ENCODE results near the gene NUDT1. TPM values are rescaled to one million over a fixed set of nuclear protein-coding genes. Genes with fewer than 3 reads are reported as not detected.

The NUDT1 gene
- total RNA-seq, 1 donor from 2014 or later, result 12.8 TPM

- TF ChIP-seq CTCF (IDR thresholded peaks at IDR 0.05), result no peak
- Mint-ChIP-seq H3K27me3 (ENCODE audit: unreplicated experiment) (no peaks in the 10 kb centered on the region), H3K9me3 (ENCODE audit: unreplicated experiment) (no peaks in the 10 kb centered on the region), H3K27ac (ENCODE audit: unreplicated experiment) (no peak overlapping the region), H3K4me1 (ENCODE audit: unreplicated experiment) (no peaks in the 10 kb centered on the region), H3K4me3 (ENCODE audit: unreplicated experiment) (no peak overlapping the region), H3K36me3 (ENCODE audit: unreplicated experiment) (peaks cover 39% of the 10 kb centered on the region)
- DNase-seq (ENCODE audit: extremely low spot score, unreplicated experiment), result no peak
These were observed 21.5 kb upstream of the NUDT1 start for GRCh38 chr7:2220506-2220905.

- Mint-ChIP-seq H3K27me3 (ENCODE audit: unreplicated experiment) (no peaks in the 10 kb centered on the region), H3K36me3 (ENCODE audit: unreplicated experiment) (peaks cover 38% of the 10 kb centered on the region), H3K27ac (ENCODE audit: unreplicated experiment) (no peak overlapping the region), H3K4me3 (ENCODE audit: unreplicated experiment) (no peak overlapping the region), H3K9me3 (ENCODE audit: unreplicated experiment) (no peaks in the 10 kb centered on the region), H3K4me1 (ENCODE audit: unreplicated experiment) (no peaks in the 10 kb centered on the region)
- DNase-seq (ENCODE audit: extremely low spot score, unreplicated experiment), result no peak
- no peak for TF ChIP-seq CTCF (IDR thresholded peaks at IDR 0.05)
These were observed 21.1 kb upstream of the NUDT1 start for GRCh38 chr7:2220954-2221353.

- no peak overlapping the region for H3K27ac Mint-ChIP-seq (ENCODE audit: unreplicated experiment)
- no peak overlapping the region for H3K4me3 Mint-ChIP-seq (ENCODE audit: unreplicated experiment)
- DNase-seq (ENCODE audit: extremely low spot score, unreplicated experiment), result no peak
- no peaks in the 10 kb centered on the region for H3K9me3 Mint-ChIP-seq (ENCODE audit: unreplicated experiment)
- TF ChIP-seq CTCF (IDR thresholded peaks at IDR 0.05), result no peak
- peaks cover 37% of the 10 kb centered on the region for H3K36me3 Mint-ChIP-seq (ENCODE audit: unreplicated experiment)
- H3K4me1 Mint-ChIP-seq (ENCODE audit: unreplicated experiment), result no peaks in the 10 kb centered on the region
- no peaks in the 10 kb centered on the region for H3K27me3 Mint-ChIP-seq (ENCODE audit: unreplicated experiment)
These were observed 19.5 kb upstream of the NUDT1 start for GRCh38 chr7:2222516-2222915.

- Mint-ChIP-seq H3K27ac (ENCODE audit: unreplicated experiment) (no peak overlapping the region), H3K4me3 (ENCODE audit: unreplicated experiment) (no peak overlapping the region), H3K4me1 (ENCODE audit: unreplicated experiment) (no peaks in the 10 kb centered on the region), H3K36me3 (ENCODE audit: unreplicated experiment) (peaks cover 28% of the 10 kb centered on the region), H3K9me3 (ENCODE audit: unreplicated experiment) (no peaks in the 10 kb centered on the region), H3K27me3 (ENCODE audit: unreplicated experiment) (no peaks in the 10 kb centered on the region)
- DNase-seq (ENCODE audit: extremely low spot score, unreplicated experiment), result no peak
- TF ChIP-seq CTCF (IDR thresholded peaks at IDR 0.05), result no peak
These were observed 18.7 kb upstream of the NUDT1 start for GRCh38 chr7:2223321-2223720.

- H3K36me3 Mint-ChIP-seq (ENCODE audit: unreplicated experiment), result peaks cover 26% of the 10 kb centered on the region
- H3K9me3 Mint-ChIP-seq (ENCODE audit: unreplicated experiment), result no peaks in the 10 kb centered on the region
- H3K4me3 Mint-ChIP-seq (ENCODE audit: unreplicated experiment), result no peak overlapping the region
- TF ChIP-seq CTCF (IDR thresholded peaks at IDR 0.05), result no peak
- no peak for DNase-seq (ENCODE audit: extremely low spot score, unreplicated experiment)
- no peaks in the 10 kb centered on the region for H3K27me3 Mint-ChIP-seq (ENCODE audit: unreplicated experiment)
- H3K27ac Mint-ChIP-seq (ENCODE audit: unreplicated experiment), result no peak overlapping the region
- no peaks in the 10 kb centered on the region for H3K4me1 Mint-ChIP-seq (ENCODE audit: unreplicated experiment)
These were observed 17.5 kb upstream of the NUDT1 start for GRCh38 chr7:2224491-2224928.

Data from osteocyte (in vitro differentiated cells).